Sigmoid colon (tissue), 7 donors: ENCODE measurements around the gene SNRPB2. TPM values are rescaled to one million over a fixed set of nuclear protein-coding genes. Genes with fewer than 3 reads are reported as not detected.

Source experiments
- DNase-seq: peaks from one replicate; pipeline ENCODE4 v3.0.0-alpha.2; 2019
- H3K27ac ChIP-seq, 4 donors: fragments of 200-600 bp; sonication (generic); one replicate each; pipeline ENCODE4 v1.5.1; 2016 to 2019; ENCODE audit warnings: mild to moderate bottlenecking in 1 of 4
- H3K27me3 ChIP-seq, 3 donors: fragments of 200-600 bp; sonication (generic); one replicate each; pipeline ENCODE4 v1.5.1; 2019; ENCODE audit warnings: mild to moderate bottlenecking in 1 of 3
- H3K36me3 ChIP-seq, 4 donors: fragments of 200-600 bp; sonication (generic); one replicate each; pipeline ENCODE4 v1.5.1; 2016 to 2019
- H3K4me1 ChIP-seq, 4 donors: fragments of 200-600 bp; sonication (generic); one replicate each; pipeline ENCODE4 v1.5.1; 2017 to 2019
- H3K4me3 ChIP-seq, 4 donors: fragments of 200-600 bp; sonication (generic); one replicate each; pipeline ENCODE4 v1.5.1; 2017 to 2019; ENCODE audit warnings: mild to moderate bottlenecking in 2 of 4, moderate library complexity in 1 of 4
- H3K9me3 ChIP-seq, 4 donors: fragments of 200-600 bp in 3 of 4; sonication (generic) in 3 of 4; one replicate each; pipeline versions ENCODE4 v1.5.1 to v1.6.1; 2013 to 2019
- EP300 ChIP-seq, 4 donors: sonication (generic); formaldehyde crosslinking; IDR thresholded peaks; one replicate each; pipeline ENCODE4 v1.6.1; 2017; ENCODE audit warnings: antibody characterized with exemption in 4 of 4
- POLR2A ChIP-seq, 2 donors: fragments of 450-650 bp; IDR thresholded peaks; one replicate each; pipeline ENCODE4 v1.6.1; 2016; ENCODE audit warnings: antibody characterized with exemption in 2 of 2, mild to moderate bottlenecking in 2 of 2, moderate library complexity in 2 of 2
- POLR2AphosphoS5 ChIP-seq, 4 donors: sonication (generic); formaldehyde crosslinking; IDR thresholded peaks; one replicate each; pipeline ENCODE4 v1.6.1; 2017; ENCODE audit warnings: antibody characterized with exemption in 4 of 4
- WGBS, 2 donors: extraction: QIAGEN DNeasy Blood & Tissue Kit; methylation state at CpG; one replicate each; pipeline ENCODE4 v1.1.7; 2013; 5-methylcytosine and 5-hydroxymethylcytosine counted together
- intact Hi-C: fragments of 100-400 bp; cut with DNase I; formaldehyde crosslinking; loops from one replicate; pipeline ENCODE4 v1.15.1; 2023
- polyA plus RNA-seq, 3 donors: library from polyadenylated mRNA; stranded (reverse); fragments of 200-250 nt; gene quantifications; one replicate each; pipeline ENCODE4 v1.2.3, GENCODE V29; 2013
- total RNA-seq, 4 donors: library from RNA; depleted of rRNA; stranded (reverse); fragments of >200 nt; gene quantifications; one replicate each; pipeline ENCODE4 v1.1.0, GENCODE V29; 2016
- TF ChIP-seq, protein P1 (sequence below), 4 experiments: fragments of 450-650 bp in 3 of 4; fragments of 200-600 bp in 1 of 4; IDR thresholded peaks; one replicate each; pipeline ENCODE4 v1.5.1; 2016 to 2019; ENCODE audit warnings: antibody characterized with exemption in 4 of 4, mild to moderate bottlenecking in 3 of 4, moderate library complexity in 2 of 4
- donor health status: healthy with polysubstance abuse.
- donor health status: Bipolar disorder and iron deficiency.
- donor health status: healthy.

SNRPB2 gene
- total and polyA plus RNA-seq, 7 donors, result 18.6 to 61.4 (median 35.7) TPM

DNA sequence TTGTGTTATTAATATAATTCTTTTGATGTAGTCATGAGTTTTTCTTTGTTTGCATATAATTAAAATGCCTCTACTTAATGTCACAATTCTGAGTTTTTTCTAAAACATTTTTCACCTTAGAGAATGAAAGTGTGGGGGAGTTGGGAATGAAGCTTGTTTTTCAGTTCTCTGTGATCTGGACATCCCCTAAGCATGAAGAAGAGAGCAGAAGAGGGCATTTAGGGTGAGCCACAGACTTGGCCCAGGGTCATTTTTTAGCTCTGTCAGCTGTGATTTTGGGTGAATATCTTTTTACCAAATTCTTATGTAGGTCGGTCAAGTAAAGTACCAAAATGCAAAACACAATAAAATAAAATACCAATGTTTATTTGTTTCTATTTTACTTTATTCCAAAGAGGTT is 22.3 kb downstream of the SNRPB2 start:
- H3K4me3 ChIP-seq, result no peak overlapping the region
- no peak overlapping the region for H3K27ac ChIP-seq
- DNase-seq, result no peak
- no peaks in the 10 kb centered on the region for H3K36me3 ChIP-seq
- H3K9me3 ChIP-seq, result no peaks in the 10 kb centered on the region
- no peaks in the 10 kb centered on the region for H3K4me1 ChIP-seq
- no peaks in the 10 kb centered on the region for H3K27me3 ChIP-seq
- 75 to 88% methylated on average over 1 of the region's 1 CpG for WGBS, 2 donors
- intact Hi-C loops, result no loop called here
- TF ChIP-seq, protein P1, sequence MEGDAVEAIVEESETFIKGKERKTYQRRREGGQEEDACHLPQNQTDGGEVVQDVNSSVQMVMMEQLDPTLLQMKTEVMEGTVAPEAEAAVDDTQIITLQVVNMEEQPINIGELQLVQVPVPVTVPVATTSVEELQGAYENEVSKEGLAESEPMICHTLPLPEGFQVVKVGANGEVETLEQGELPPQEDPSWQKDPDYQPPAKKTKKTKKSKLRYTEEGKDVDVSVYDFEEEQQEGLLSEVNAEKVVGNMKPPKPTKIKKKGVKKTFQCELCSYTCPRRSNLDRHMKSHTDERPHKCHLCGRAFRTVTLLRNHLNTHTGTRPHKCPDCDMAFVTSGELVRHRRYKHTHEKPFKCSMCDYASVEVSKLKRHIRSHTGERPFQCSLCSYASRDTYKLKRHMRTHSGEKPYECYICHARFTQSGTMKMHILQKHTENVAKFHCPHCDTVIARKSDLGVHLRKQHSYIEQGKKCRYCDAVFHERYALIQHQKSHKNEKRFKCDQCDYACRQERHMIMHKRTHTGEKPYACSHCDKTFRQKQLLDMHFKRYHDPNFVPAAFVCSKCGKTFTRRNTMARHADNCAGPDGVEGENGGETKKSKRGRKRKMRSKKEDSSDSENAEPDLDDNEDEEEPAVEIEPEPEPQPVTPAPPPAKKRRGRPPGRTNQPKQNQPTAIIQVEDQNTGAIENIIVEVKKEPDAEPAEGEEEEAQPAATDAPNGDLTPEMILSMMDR (IDR thresholded peaks at IDR 0.05), result no peak
- TF ChIP-seq POLR2AphosphoS5 (IDR thresholded peaks at IDR 0.05) (no peak), POLR2A (IDR thresholded peaks at IDR 0.05) (no peak), EP300 (IDR thresholded peaks at IDR 0.05) (no peak)

DNA sequence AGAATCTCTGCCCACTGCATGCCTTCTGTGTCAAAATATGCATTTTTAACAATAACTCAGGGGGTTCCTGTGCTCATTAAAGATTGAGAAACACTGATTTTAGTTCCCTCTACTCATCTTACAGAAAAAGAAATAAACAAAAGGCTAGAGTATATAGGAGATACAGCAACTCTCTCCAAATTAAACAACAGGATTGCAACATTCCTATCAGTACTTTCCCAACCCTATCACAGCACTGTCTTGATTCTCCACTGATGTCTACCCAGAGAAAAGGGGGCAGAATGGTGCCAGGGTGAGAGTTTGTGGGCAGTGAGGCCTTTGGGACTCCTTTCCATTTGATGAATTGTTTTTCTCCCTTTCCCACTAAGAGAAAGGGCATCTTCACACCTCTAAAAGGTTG is 23.1 kb downstream of the SNRPB2 start:
- no peaks in the 10 kb centered on the region for H3K36me3 ChIP-seq
- H3K27me3 ChIP-seq, result no peaks in the 10 kb centered on the region
- no peak overlapping the region for H3K4me3 ChIP-seq
- no peak for TF ChIP-seq POLR2A (IDR thresholded peaks at IDR 0.05)
- TF ChIP-seq POLR2AphosphoS5 (IDR thresholded peaks at IDR 0.05), result no peak
- TF ChIP-seq, protein P1 (IDR thresholded peaks at IDR 0.05), result no peak
- no peak for TF ChIP-seq EP300 (IDR thresholded peaks at IDR 0.05)
- DNase-seq, result no peak
- H3K9me3 ChIP-seq, result no peaks in the 10 kb centered on the region
- H3K4me1 ChIP-seq, result no peaks in the 10 kb centered on the region
- intact Hi-C loops, result no loop called here
- no peak overlapping the region for H3K27ac ChIP-seq

DNA sequence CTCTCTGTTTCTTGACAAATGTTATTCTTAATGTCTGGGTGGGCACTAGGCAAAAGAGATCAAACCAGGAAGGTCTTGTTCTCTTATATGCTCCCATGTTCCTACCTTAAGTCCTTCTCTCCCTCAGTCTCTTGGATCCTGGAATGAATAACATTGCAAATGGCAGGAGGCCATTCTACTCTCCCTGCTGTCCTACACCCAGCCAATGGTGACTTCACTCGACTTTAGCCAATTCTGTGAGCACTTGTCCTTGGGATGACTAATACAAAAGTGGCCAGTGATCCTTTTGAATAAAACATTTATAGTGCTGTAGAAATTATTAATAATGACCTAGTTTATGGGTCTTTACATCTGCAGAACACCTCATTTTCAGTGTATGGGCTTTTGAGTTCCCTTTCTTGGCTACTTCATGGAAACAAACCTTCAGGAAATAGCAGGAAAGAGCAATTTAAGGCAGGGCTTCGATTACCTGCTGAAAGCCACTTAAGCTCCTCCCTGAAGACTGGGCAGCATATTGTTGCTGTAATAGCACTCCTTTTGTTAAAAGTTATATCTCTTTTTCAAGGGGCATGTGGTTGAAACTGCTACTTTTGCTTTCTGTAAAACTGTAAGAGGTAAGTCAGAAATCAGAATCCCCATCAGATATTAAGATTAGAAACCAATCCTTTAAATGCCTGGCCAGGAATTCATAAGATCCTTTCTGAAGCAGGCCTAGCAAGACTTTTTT is 28.8 kb downstream of the SNRPB2 start:
- WGBS, 2 donors, result 49 to 56% methylated on average over 2 of the region's 2 CpGs
- intact Hi-C loops, result no loop called here

DNA sequence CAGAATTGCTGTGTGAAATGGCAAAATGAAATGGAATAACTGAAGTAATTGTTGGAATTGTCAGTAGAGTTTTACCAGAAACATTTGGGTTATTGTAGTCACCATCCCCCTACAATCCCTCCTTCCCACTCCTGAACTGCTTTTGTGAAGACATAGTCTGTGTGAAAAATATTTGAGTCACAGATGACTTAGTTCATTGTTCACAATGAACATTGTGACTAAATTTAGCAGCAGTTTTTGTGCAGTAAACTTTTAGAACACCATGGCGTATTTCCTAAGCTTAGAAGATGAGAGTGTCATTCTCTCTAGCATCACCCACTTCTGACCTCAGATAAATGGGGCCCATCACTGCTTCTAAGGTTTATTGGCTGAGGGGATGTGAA is 29.3 kb downstream of the SNRPB2 start:
- TF ChIP-seq, protein P1 (IDR thresholded peaks at IDR 0.05), result no peak
- no peak for TF ChIP-seq EP300 (IDR thresholded peaks at IDR 0.05)
- no peak for TF ChIP-seq POLR2AphosphoS5 (IDR thresholded peaks at IDR 0.05)
- no peak for TF ChIP-seq POLR2A (IDR thresholded peaks at IDR 0.05)
- Histone ChIP-seq H3K9me3 (no peaks in the 10 kb centered on the region), H3K4me1 (peaks cover 0 to 5% (median 2%) of the 10 kb centered on the region in 4 donors), H3K36me3 (no peaks in the 10 kb centered on the region), H3K27me3 (no peaks in the 10 kb centered on the region), H3K27ac (no peak overlapping the region), H3K4me3 (no peak overlapping the region)
- 83 to 86% methylated on average over 1 of the region's 1 CpG for WGBS, 2 donors
- DNase-seq, result no peak
- intact Hi-C loops, result no loop called here

More for the DNA sequence above, 28.8 kb downstream of the SNRPB2 start:
- Histone ChIP-seq H3K4me3 (no peak overlapping the region), H3K27ac (no peak overlapping the region), H3K9me3 (no peaks in the 10 kb centered on the region), H3K4me1 (peaks cover 0 to 5% (median 2%) of the 10 kb centered on the region in 4 donors), H3K36me3 (no peaks in the 10 kb centered on the region), H3K27me3 (no peaks in the 10 kb centered on the region)
- no peak for TF ChIP-seq POLR2A (IDR thresholded peaks at IDR 0.05)
- no peak for TF ChIP-seq POLR2AphosphoS5 (IDR thresholded peaks at IDR 0.05)
- TF ChIP-seq, protein P1 (IDR thresholded peaks at IDR 0.05), result no peak
- no peak for TF ChIP-seq EP300 (IDR thresholded peaks at IDR 0.05)
- DNase-seq, result no peak
